Measurements from ENCODE around the gene MIOS. TPM values are rescaled to one million over a fixed set of nuclear protein-coding genes. Genes with fewer than 3 reads are reported as not detected.

The MIOS gene
- total RNA-seq, 1 experiment from 2014 or later, result 41.3 TPM

DNA sequence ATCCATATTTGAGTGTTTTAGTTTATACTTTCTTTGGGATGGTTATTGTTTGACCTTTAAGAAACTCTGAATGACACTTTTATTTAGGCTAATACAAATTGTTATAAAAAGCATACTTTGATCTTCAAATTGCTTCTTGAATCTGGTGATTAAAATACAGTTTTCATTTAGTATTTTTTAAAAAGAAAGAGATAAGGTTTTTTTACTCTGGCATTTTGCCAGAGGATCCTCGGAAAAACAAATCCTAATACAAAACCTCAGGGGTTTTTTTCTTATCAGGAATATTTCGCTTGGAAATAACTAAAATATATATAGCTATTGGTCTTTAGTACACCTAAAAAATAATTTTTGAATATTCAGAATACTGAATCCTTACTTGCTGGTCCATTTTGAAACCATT is 17.0 kb downstream of the MIOS start:
- Mint-ChIP-seq H3K27me3 (ENCODE audit: low read depth) (no peaks in the 10 kb centered on the region), H3K4me1 (peaks cover 10% of the 10 kb centered on the region), H3K9me3 (no peaks in the 10 kb centered on the region), H3K4me3 (no peak overlapping the region), H3K36me3 (peaks cover 8% of the 10 kb centered on the region; the same call in 1 of the 2 replicates), H3K27ac (no peak overlapping the region)
- ATAC-seq (no peak), DNase-seq (ENCODE audit: low spot score) (no peak)
- TF ChIP-seq, protein P1, sequence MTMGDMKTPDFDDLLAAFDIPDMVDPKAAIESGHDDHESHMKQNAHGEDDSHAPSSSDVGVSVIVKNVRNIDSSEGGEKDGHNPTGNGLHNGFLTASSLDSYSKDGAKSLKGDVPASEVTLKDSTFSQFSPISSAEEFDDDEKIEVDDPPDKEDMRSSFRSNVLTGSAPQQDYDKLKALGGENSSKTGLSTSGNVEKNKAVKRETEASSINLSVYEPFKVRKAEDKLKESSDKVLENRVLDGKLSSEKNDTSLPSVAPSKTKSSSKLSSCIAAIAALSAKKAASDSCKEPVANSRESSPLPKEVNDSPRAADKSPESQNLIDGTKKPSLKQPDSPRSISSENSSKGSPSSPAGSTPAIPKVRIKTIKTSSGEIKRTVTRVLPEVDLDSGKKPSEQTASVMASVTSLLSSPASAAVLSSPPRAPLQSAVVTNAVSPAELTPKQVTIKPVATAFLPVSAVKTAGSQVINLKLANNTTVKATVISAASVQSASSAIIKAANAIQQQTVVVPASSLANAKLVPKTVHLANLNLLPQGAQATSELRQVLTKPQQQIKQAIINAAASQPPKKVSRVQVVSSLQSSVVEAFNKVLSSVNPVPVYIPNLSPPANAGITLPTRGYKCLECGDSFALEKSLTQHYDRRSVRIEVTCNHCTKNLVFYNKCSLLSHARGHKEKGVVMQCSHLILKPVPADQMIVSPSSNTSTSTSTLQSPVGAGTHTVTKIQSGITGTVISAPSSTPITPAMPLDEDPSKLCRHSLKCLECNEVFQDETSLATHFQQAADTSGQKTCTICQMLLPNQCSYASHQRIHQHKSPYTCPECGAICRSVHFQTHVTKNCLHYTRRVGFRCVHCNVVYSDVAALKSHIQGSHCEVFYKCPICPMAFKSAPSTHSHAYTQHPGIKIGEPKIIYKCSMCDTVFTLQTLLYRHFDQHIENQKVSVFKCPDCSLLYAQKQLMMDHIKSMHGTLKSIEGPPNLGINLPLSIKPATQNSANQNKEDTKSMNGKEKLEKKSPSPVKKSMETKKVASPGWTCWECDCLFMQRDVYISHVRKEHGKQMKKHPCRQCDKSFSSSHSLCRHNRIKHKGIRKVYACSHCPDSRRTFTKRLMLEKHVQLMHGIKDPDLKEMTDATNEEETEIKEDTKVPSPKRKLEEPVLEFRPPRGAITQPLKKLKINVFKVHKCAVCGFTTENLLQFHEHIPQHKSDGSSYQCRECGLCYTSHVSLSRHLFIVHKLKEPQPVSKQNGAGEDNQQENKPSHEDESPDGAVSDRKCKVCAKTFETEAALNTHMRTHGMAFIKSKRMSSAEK (CRISPR knock-in tag; IDR thresholded peaks at IDR 0.05; ENCODE audit: borderline replicate concordance), result no peak
- TF ChIP-seq, protein P2, sequence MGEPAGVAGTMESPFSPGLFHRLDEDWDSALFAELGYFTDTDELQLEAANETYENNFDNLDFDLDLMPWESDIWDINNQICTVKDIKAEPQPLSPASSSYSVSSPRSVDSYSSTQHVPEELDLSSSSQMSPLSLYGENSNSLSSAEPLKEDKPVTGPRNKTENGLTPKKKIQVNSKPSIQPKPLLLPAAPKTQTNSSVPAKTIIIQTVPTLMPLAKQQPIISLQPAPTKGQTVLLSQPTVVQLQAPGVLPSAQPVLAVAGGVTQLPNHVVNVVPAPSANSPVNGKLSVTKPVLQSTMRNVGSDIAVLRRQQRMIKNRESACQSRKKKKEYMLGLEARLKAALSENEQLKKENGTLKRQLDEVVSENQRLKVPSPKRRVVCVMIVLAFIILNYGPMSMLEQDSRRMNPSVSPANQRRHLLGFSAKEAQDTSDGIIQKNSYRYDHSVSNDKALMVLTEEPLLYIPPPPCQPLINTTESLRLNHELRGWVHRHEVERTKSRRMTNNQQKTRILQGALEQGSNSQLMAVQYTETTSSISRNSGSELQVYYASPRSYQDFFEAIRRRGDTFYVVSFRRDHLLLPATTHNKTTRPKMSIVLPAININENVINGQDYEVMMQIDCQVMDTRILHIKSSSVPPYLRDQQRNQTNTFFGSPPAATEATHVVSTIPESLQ (CRISPR knock-in tag; IDR thresholded peaks at IDR 0.05), result no peak
- TF ChIP-seq, protein P3, sequence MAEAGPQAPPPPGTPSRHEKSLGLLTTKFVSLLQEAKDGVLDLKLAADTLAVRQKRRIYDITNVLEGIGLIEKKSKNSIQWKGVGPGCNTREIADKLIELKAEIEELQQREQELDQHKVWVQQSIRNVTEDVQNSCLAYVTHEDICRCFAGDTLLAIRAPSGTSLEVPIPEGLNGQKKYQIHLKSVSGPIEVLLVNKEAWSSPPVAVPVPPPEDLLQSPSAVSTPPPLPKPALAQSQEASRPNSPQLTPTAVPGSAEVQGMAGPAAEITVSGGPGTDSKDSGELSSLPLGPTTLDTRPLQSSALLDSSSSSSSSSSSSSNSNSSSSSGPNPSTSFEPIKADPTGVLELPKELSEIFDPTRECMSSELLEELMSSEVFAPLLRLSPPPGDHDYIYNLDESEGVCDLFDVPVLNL (CRISPR knock-in tag; IDR thresholded peaks at IDR 0.05; ENCODE audit: borderline replicate concordance, low read depth), result no peak
- TF ChIP-seq, protein P4, sequence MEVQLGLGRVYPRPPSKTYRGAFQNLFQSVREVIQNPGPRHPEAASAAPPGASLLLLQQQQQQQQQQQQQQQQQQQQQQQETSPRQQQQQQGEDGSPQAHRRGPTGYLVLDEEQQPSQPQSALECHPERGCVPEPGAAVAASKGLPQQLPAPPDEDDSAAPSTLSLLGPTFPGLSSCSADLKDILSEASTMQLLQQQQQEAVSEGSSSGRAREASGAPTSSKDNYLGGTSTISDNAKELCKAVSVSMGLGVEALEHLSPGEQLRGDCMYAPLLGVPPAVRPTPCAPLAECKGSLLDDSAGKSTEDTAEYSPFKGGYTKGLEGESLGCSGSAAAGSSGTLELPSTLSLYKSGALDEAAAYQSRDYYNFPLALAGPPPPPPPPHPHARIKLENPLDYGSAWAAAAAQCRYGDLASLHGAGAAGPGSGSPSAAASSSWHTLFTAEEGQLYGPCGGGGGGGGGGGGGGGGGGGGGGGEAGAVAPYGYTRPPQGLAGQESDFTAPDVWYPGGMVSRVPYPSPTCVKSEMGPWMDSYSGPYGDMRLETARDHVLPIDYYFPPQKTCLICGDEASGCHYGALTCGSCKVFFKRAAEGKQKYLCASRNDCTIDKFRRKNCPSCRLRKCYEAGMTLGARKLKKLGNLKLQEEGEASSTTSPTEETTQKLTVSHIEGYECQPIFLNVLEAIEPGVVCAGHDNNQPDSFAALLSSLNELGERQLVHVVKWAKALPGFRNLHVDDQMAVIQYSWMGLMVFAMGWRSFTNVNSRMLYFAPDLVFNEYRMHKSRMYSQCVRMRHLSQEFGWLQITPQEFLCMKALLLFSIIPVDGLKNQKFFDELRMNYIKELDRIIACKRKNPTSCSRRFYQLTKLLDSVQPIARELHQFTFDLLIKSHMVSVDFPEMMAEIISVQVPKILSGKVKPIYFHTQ (CRISPR knock-in tag; IDR thresholded peaks at IDR 0.05), result no peak
- TF ChIP-seq TEAD4 (CRISPR knock-in tag; IDR thresholded peaks at IDR 0.05), result no peak
- TF ChIP-seq, protein P5, sequence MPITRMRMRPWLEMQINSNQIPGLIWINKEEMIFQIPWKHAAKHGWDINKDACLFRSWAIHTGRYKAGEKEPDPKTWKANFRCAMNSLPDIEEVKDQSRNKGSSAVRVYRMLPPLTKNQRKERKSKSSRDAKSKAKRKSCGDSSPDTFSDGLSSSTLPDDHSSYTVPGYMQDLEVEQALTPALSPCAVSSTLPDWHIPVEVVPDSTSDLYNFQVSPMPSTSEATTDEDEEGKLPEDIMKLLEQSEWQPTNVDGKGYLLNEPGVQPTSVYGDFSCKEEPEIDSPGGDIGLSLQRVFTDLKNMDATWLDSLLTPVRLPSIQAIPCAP (CRISPR knock-in tag; IDR thresholded peaks at IDR 0.05), result no peak
- TF ChIP-seq, protein P6, sequence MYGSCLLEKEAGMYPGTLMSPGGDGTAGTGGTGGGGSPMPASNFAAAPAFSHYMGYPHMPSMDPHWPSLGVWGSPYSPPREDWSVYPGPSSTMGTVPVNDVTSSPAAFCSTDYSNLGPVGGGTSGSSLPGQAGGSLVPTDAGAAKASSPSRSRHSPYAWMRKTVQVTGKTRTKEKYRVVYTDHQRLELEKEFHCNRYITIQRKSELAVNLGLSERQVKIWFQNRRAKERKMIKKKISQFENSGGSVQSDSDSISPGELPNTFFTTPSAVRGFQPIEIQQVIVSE (CRISPR knock-in tag; IDR thresholded peaks at IDR 0.05; ENCODE audit: borderline replicate concordance), result no peak
- TF ChIP-seq RELA (CRISPR knock-in tag; IDR thresholded peaks at IDR 0.05; ENCODE audit: borderline replicate concordance), result no peak
- TF ChIP-seq MXD4 (CRISPR knock-in tag; IDR thresholded peaks at IDR 0.05; ENCODE audit: borderline replicate concordance), result no peak
- TF ChIP-seq ZNF671 (CRISPR knock-in tag; IDR thresholded peaks at IDR 0.05), result no peak
- TF ChIP-seq CBFB (CRISPR knock-in tag; IDR thresholded peaks at IDR 0.05; ENCODE audit: low read depth), result no peak
- no peak for TF ChIP-seq ZNF423 (CRISPR knock-in tag; IDR thresholded peaks at IDR 0.05)
- TF ChIP-seq TCF7 (CRISPR knock-in tag; IDR thresholded peaks at IDR 0.05; ENCODE audit: low read depth), result no peak
- no peak for TF ChIP-seq ZNF263 (CRISPR knock-in tag; IDR thresholded peaks at IDR 0.05; ENCODE audit: low read depth)
- ChIA-PET CTCF (interaction anchor here (1.0 kb wide), 1 partner anchor 159 kb away, joined by 3 read pairs; no protein-coding TSS in a partner anchor), POLR2A (no interaction called here)

All from WTC11 (cell line).